GM12873 (cell line): Measurements from ENCODE around the gene CYP4F12.

ENCODE experiments used
- TF ChIP-seq, protein P1 (sequence below): IDR thresholded peaks from 2 replicates; pipeline ENCODE4 v1.5.1; 2012; ENCODE audit warnings: low read depth, mild to moderate bottlenecking, moderate library complexity, low read length, control low read depth; ENCODE audit not compliant: insufficient read depth; ENCODE audit errors: missing control alignments

CYP4F12 gene

DNA sequence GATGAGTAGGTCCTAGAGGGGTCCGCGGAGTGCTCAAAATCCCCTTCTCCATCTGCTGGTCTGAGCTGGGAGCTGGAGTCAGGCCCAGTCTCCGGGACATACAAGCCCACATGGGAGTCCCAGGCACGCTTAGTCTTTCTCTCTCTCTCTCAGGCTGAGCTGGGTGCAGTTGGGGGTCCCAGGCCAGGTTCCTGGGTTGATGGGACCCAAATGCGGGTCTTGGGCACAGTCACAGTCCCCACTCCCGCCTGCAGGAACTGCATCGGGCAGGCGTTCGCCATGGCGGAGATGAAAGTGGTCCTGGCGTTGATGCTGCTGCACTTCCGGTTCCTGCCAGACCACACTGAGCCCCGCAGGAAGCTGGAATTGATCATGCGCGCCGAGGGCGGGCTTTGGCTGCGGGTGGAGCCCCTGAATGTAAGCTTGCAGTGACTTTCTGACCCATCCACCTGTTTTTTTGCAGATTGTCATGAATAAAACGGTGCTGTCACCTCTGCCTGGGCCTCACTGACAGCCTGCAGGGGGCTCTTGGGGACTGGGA, 23.8 kb downstream of the CYP4F12 start:
- TF ChIP-seq, protein P1, sequence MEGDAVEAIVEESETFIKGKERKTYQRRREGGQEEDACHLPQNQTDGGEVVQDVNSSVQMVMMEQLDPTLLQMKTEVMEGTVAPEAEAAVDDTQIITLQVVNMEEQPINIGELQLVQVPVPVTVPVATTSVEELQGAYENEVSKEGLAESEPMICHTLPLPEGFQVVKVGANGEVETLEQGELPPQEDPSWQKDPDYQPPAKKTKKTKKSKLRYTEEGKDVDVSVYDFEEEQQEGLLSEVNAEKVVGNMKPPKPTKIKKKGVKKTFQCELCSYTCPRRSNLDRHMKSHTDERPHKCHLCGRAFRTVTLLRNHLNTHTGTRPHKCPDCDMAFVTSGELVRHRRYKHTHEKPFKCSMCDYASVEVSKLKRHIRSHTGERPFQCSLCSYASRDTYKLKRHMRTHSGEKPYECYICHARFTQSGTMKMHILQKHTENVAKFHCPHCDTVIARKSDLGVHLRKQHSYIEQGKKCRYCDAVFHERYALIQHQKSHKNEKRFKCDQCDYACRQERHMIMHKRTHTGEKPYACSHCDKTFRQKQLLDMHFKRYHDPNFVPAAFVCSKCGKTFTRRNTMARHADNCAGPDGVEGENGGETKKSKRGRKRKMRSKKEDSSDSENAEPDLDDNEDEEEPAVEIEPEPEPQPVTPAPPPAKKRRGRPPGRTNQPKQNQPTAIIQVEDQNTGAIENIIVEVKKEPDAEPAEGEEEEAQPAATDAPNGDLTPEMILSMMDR, result no peak

DNA sequence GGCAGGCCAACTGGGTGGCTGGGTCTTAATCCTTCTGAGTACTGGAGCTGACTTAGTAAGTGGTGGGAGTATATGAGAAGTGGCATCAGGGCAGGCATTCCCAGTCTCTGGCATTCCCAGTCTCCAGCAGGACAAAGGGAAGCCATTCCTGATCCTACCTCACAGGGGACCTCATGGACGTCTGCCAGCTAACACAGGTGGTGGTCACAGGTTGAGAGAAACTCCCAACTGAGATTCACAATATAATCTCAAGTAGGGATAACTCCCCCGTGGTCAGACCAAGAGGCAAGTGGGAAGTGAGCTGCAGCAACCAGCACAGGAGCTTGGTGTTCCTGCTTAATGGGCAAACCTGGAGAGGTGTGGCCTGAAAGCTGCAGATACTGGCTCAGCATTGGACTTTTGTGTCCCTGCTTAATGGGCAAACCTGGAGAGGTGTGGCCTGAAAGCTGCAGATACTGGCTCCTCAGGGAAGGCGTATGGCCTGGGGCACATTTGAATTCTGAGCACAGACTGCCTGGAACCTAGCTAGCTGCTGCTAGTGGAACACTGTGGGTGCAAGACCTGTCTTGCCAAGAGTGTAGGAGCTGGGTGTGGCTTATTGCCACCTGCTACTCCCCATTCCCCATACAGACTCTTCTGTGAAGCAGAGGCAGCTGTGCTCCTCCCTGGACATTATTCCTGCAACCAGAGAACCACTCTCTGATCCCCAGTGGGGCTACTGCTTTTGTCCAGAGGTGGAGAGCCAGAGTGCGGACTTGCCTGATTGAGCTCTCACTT, 29.1 kb downstream of the CYP4F12 start:
- TF ChIP-seq, protein P1, result no peak

DNA sequence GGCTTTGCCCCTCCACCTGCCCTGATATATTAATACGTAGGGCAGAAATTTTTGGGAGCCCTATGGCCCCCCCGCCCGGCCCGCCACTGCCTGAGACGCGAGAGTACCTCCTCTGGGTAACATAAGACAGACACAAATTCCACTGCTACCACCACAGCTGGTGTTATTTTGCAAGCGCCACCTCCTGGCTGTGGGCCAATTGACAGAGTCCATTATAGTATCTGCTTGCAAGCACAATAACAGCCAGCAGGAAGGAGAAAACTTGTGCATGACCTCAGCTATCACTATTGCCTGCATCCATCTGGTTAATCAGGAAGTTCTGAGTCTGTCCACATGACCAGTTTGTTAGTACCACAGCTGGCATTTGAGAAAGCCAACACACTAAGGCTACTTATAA, 29.6 kb downstream of the CYP4F12 start:
- TF ChIP-seq, protein P1, result no peak

DNA sequence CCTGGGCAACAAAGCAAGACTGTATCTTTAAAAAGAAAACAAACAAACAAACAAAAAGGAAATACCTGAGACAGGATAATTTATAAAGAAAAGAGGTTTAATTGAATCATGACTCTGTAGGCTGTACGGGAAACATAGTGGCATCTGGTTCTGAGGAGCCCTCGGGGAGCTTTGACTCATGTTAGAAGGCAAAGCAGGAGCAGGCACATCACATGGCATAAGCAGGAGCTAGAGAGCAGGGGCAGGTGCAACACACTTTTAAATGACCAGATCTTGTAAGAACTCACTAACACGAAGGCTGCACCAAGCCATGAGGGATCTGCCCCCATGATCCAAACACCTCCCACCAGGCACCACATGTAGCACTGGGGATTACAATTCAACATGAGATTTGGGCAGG, 41.8 kb downstream of the CYP4F12 start:
- TF ChIP-seq, protein P1, result no peak

DNA sequence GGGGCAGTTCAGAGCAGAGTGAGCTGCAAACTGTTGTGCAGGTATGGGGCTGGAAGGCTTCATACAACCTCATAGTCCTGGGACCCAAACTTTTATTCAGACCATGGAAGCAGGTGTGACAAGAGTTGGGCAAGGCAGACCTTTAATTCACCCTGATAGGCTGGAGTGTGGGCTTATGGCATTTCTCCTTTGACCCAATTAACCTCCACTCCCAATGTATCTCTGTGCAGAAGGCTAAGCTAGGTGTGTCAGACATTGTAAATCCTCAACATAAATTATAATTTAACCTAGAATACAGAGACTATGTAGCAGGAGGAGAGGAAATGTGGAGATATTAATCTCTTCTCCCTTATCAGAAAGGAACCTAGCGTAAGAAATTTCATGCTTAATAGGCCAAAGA, 42.8 kb downstream of the CYP4F12 start:
- TF ChIP-seq, protein P1, result no peak

DNA sequence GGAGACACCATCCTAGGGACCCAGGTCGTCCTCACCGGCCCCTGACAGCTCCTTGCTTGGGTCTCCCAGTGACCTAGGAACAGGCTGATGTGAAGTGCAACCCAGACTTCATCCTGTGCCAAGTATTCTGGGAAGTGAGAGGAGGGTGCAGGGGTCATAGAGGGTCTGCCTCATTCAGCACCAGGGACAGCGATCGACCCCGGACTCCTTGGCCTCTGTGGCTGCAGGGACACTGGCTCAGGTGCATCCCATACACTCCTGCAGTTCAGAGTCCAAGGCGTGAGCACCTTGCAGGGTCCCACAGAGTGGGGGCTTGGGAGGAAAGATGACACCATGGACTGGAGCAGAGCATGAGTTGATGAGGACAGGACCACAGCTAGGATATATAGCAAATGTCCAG, 44.9 kb downstream of the CYP4F12 start:
- TF ChIP-seq, protein P1, result no peak

DNA sequence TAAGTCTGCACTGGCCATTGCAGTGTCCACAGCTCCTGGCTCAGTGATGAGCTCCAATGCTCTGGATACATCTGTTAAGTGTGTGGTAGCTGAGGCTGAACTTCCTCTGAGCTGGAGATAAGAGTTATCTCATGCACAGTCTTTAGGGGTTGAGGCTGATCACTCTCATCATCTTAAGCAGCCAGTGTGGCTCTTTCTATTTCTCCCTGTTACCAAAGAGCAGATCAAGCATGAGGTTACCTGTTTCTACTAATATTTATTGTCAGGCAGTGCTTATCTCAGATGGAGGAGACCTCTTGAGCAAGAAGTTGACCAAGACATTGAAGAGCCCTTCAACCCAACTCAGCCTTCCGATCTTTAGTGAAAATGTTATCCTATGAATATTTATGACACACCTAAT, 48.4 kb downstream of the CYP4F12 start:
- TF ChIP-seq, protein P1, result no peak
